ENCODE measurements around the gene CHSY1.

- TF ChIP-seq CTCF (IDR thresholded peaks at IDR 0.05) (no peak), POLR2A (IDR thresholded peaks at IDR 0.05) (no peak)
Observed at GRCh38 chr15:101149864-101150722, 101.8 kb downstream of the CHSY1 start.
